Motor neuron (in vitro differentiated cells): ENCODE data around the gene CEACAM6. TPM values are rescaled to one million over a fixed set of nuclear protein-coding genes. Genes with fewer than 3 reads are reported as not detected.
"Not testable (repeated sequence)": the region's sequence is repeated elsewhere in the genome, so short reads cannot be mapped to it uniquely, and the experiment has no call there.

ENCODE experiments used
- ATAC-seq, 8 experiments: fragments of 200-7000 bp; cut with Tn5 transposase; replicated peaks in 6 of 8; 2 replicates each; pipeline ENCODE4 v1.8.0; 2021; ENCODE audit warnings: mild to moderate bottlenecking in 8 of 8, moderate library complexity in 8 of 8
- H3K27ac ChIP-seq, 2 donors: fragments of 250-450 bp; sonication (Bioruptor Pico); 2 replicates each; pipeline ENCODE4 v1.9.0; 2021; ENCODE audit warnings: antibody characterized with exemption in 2 of 2, mild to moderate bottlenecking in 2 of 2, moderate library complexity in 1 of 2
- H3K4me1 ChIP-seq, 2 donors: fragments of 250-450 bp; sonication (Bioruptor Pico); replicated peaks in 1 of 2; 2 replicates each; pipeline ENCODE4 v1.6.1; 2021; ENCODE audit warnings: antibody characterized with exemption in 2 of 2, mild to moderate bottlenecking in 2 of 2, moderate library complexity in 1 of 2
- H3K4me3 ChIP-seq, 5 donors: fragments of 250-450 bp; sonication (Bioruptor Pico); 2 replicates each; pipeline ENCODE4 v1.9.0; 2021; ENCODE audit warnings: antibody characterized with exemption in 5 of 5, mild to moderate bottlenecking in 5 of 5, moderate library complexity in 4 of 5
- WGBS, 10 experiments: fragments of 450-650 bp; shearing (Covaris generic); methylation state at CpG; one replicate each; pipeline ENCODE4 v1.0.0; 2022; 5-methylcytosine and 5-hydroxymethylcytosine counted together
- in situ Hi-C, 9 experiments: fragments of 400-800 bp; cut with MboI; loops; one replicate each; pipeline ENCODE4 v1.15.0; 2021; ENCODE audit warnings: low sequenced_read_pairs in 9 of 9, low pct_unique_long_range_greater_than_20kb in 2 of 9; ENCODE audit not compliant: unreplicated experiment in 9 of 9
- total RNA-seq, 8 experiments: library from RNA; unstranded; fragments of 300-600 nt; gene quantifications; 2 replicates each; pipeline versions ENCODE4 v1.2.3 to v1.2.4, GENCODE V29; 2022

CEACAM6 gene
- under 1 TPM in 5 of 8 experiments, not detected in 3; 0.05 to 0.56 (median 0.14) TPM for total RNA-seq

- ATAC-seq = peak in 3 of 8 experiments; percentile 54 to 71 (median 65)
- Histone ChIP-seq H3K4me3 (no peak within 1 kb of the TSS), H3K4me1 (no peaks in the 10 kb centered on the region), H3K27ac (no peak within 1 kb of the TSS)
- 10 to 33% (median 20%) methylated on average over 1 to 3 of the region's 3 CpGs; no CpG with 5 or more reads in 5 of the 10 experiments for WGBS, 10 experiments
- in situ Hi-C loops = no loop called here
Observed at GRCh38 chr19:41755328-41755913, at the start of gene CEACAM6. CEACAM6 (plus strand) TSS chr19:41755530; CDS start chr19:41755639, 109 bp downstream.

GRCh38 chr19:41706741-41707501 lies 48.4 kb upstream of the CEACAM6 start:
- Histone ChIP-seq H3K4me3 (no peak overlapping the region), H3K4me1 (no peaks in the 10 kb centered on the region), H3K27ac (no peak overlapping the region)
- in situ Hi-C loops = no loop called here
- ATAC-seq = peak in 4 of 8 experiments; percentile 22 to 96 (median 93)
- 0 to 35% (median 12%) methylated on average over 1 to 13 of the region's 26 CpGs; no CpG with 5 or more reads in 3 of the 10 experiments for WGBS, 10 experiments

GRCh38 chr19:41707502-41707812 lies 47.9 kb upstream of the CEACAM6 start:
- in situ Hi-C loops = no loop called here
- ATAC-seq = no peak

GRCh38 chr19:41707871-41708371 lies 47.4 kb upstream of the CEACAM6 start:
- Histone ChIP-seq H3K27ac (no peak overlapping the region), H3K4me3 (no peak overlapping the region), H3K4me1 (no peaks in the 10 kb centered on the region)
- in situ Hi-C loops = no loop called here
- WGBS, 10 experiments = 14 to 25% (median 20%) methylated on average over 1 to 2 of the region's 5 CpGs; no CpG with 5 or more reads in 7 of the 10 experiments
- no peak for ATAC-seq

More at GRCh38 chr19:41707502-41707812, 47.9 kb upstream of the CEACAM6 start:
- Histone ChIP-seq H3K4me1 (no peaks in the 10 kb centered on the region), H3K27ac (no peak overlapping the region), H3K4me3 (no peak overlapping the region)
- WGBS, 10 experiments = 0 to 70% (median 35%) methylated on average over 2 to 3 of the region's 5 CpGs; no CpG with 5 or more reads in 6 of the 10 experiments

- Histone ChIP-seq H3K4me3 (no peak within 1 kb of the TSS), H3K27ac (no peak within 1 kb of the TSS), H3K4me1 (no peaks in the 10 kb centered on the region)
- in situ Hi-C loops = no loop called here
- ATAC-seq = no peak
- WGBS, 10 experiments = 0 to 40% (median 7%) methylated on average over 1 to 3 of the region's 4 CpGs; no CpG with 5 or more reads in 1 of the 10 experiments
Observed at GRCh38 chr19:41708481-41708880, 46.8 kb upstream of the CEACAM6 start, which contains the start of gene CEACAM5. CEACAM5 (plus strand) TSS chr19:41708626; CDS start chr19:41708732, 106 bp downstream.

- in situ Hi-C loops, H3K4me3 ChIP-seq, H3K4me1 ChIP-seq, H3K27ac ChIP-seq, ATAC-seq: not testable (repeated sequence)
- WGBS, 10 experiments = 19 to 53% (median 39%) methylated on average over 3 to 6 of the region's 8 CpGs; no CpG with 5 or more reads in 6 of the 10 experiments
Observed at GRCh38 chr19:41709516-41709915, 45.8 kb upstream of the CEACAM6 start.

GRCh38 chr19:41709951-41710645 lies 45.2 kb upstream of the CEACAM6 start:
- ATAC-seq = no peak
- H3K27ac ChIP-seq = no peak overlapping the region
- 20 to 80% (median 56%) methylated on average over 1 to 7 of the region's 8 CpGs; no CpG with 5 or more reads in 3 of the 10 experiments for WGBS, 10 experiments
- H3K4me1 ChIP-seq = no peaks in the 10 kb centered on the region
- H3K4me3 ChIP-seq = no peak overlapping the region
- in situ Hi-C loops = no loop called here

- WGBS, 10 experiments = 0 to 75% (median 25%) methylated on average over 2 to 10 of the region's 13 CpGs; no CpG with 5 or more reads in 3 of the 10 experiments
- no peaks in the 10 kb centered on the region for H3K4me1 ChIP-seq
- in situ Hi-C loops = no loop called here
- H3K4me3 ChIP-seq = no peak overlapping the region
- no peak for ATAC-seq
- H3K27ac ChIP-seq = no peak overlapping the region
Observed at GRCh38 chr19:41711376-41712261, 43.7 kb upstream of the CEACAM6 start.

GRCh38 chr19:41714598-41714997 lies 40.7 kb upstream of the CEACAM6 start:
- in situ Hi-C loops = no loop called here
- no peak for ATAC-seq

GRCh38 chr19:41718761-41719160 lies 36.6 kb upstream of the CEACAM6 start:
- Histone ChIP-seq H3K4me1 (no peaks in the 10 kb centered on the region), H3K4me3 (no peak overlapping the region), H3K27ac (no peak overlapping the region)
- WGBS, 10 experiments = 0 to 60% (median 0%) methylated on average over 1 to 2 of the region's 6 CpGs; no CpG with 5 or more reads in 7 of the 10 experiments
- in situ Hi-C loops = no loop called here
- ATAC-seq = no peak

More at GRCh38 chr19:41714598-41714997, 40.7 kb upstream of the CEACAM6 start:
- Histone ChIP-seq H3K4me3 (no peak overlapping the region), H3K4me1 (no peaks in the 10 kb centered on the region), H3K27ac (no peak overlapping the region)
- WGBS, 10 experiments = 3 to 32% methylated on average over 3 to 4 of the region's 5 CpGs; no CpG with 5 or more reads in 8 of the 10 experiments

- Histone ChIP-seq H3K27ac (no peak overlapping the region), H3K4me3 (no peak overlapping the region), H3K4me1 (no peaks in the 10 kb centered on the region)
- in situ Hi-C loops = no loop called here
- ATAC-seq = no peak
- WGBS, 10 experiments = 0 to 43% (median 36%) methylated on average over 1 to 3 of the region's 3 CpGs; no CpG with 5 or more reads in 6 of the 10 experiments
Observed at GRCh38 chr19:41720103-41720502, 35.2 kb upstream of the CEACAM6 start.

GRCh38 chr19:41726493-41726892 lies 28.8 kb upstream of the CEACAM6 start:
- ATAC-seq = no peak
- in situ Hi-C loops = no loop called here
- 0 to 55% (median 0%) methylated on average over 1 to 5 of the region's 5 CpGs; no CpG with 5 or more reads in 1 of the 10 experiments for WGBS, 10 experiments
- Histone ChIP-seq H3K4me3 (no peak overlapping the region), H3K27ac (no peak overlapping the region), H3K4me1 (no peaks in the 10 kb centered on the region)
